Activated CD8-positive, alpha-beta memory T cell treated with anti-CD3 and anti-CD28 coated beads, Interleukin-2, amount 50 U/mL, for 48 hours (primary cell): ENCODE results near the gene BLOC1S1.
"Not testable (repeated sequence)": the region's sequence is repeated elsewhere in the genome, so short reads cannot be mapped to it uniquely, and the experiment has no call there.

Experiments used
- DNase-seq: peaks from one replicate; pipeline ENCODE4 v3.0.0-alpha.2; 2020

The BLOC1S1 gene

DNA sequence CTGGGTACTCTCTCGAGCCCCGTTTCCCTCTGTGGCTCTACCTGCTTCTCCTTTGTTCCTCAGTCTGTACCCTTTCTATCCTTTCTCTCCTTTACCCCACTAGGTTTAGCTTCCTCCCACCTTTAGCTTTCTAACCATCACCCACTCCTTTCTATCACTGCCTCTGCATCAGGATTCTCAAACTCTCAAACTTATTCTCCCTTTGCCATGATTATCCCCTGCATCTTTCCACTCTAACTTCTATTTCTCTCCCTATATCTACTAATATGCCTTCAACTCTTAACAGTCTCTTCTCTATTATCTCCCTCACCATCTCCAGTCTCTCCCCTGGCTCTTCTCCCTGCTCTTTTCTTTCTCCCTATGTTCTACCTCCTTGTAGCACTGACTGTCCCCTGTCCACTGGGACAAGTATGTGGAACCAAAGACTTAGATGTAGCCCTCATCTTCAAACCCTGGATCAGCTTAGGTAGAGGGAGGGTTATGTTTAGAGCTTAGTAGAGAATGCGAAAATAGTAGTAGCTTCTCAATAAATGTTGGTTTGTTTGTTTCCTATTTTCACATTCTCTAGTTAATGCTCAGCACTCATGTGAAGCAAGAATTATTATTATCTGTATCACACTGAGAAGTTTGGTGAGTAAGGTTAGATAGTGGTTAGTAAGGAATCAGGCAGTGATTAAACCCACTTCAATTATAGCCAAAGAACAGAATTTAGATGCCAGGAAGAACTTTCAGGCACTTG is 30.5 kb downstream of the BLOC1S1 start:
- DNase-seq: peak; percentile 8

DNA sequence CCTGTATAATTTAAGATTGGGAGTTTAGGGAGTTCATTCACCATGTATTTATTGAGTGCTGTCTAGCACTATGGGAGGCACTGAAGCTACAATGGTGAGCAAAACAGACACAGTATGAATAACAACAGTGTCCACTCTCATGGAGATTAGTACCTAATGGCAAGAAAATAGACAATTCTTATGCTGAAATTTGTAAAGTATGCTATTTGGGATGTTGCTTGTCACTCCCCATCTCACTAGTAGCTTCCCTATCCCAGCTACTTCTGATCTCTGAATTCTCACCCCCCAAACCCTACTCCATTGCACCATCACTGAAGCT is 31.0 kb downstream of the BLOC1S1 start:
- no peak for DNase-seq

DNA sequence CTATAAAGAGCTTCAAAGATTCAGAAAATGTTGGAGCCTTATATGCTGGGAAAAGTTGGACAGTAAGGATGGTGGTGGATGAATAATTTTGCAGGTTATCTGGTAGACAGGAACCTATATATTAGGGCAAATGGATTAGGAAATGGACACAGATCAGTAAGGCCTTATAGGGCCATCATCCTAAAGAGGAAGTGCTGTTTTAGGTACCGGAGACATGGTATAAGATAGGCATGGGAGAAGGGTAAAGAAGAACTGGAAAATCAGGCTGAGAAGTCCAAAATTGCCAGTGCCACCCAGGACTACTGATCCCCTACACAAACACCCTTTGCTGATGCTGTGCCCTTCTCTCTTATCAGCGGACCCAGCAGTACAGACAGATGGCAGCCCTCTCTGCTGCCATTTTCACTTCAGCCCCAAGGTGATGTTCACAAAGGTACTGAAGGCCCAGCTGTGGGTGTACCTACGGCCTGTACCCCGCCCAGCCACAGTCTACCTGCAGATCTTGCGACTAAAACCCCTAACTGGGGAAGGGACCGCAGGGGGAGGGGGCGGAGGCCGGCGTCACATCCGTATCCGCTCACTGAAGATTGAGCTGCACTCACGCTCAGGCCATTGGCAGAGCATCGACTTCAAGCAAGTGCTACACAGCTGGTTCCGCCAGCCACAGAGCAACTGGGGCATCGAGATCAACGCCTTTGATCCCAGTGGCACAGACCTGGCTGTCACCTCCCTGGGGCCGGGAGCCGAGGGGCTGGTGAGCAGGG is 32.6 kb downstream of the BLOC1S1 start:
- DNase-seq: no peak

DNA sequence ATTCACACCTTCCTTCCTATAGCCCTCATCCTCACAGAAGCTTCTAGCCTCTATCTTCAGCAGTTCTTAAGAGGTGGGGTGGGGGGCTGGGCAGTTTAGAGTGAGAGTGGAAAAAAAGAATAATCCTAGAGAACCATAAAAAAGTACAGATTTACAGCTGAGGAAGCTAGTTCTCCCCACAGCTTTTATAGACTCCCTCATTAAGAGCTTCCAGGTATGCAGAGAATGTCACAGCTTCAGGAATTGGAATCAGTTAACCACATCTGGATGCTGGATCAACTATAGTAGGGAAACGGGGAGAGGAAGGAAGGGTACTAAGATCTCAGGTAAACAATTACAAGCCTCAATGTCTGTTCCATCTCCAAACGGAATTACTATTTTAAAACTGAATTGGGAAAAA is 39.4 kb downstream of the BLOC1S1 start:
- no peak for DNase-seq

- DNase-seq: no peak
These were observed 41.9 kb downstream of the BLOC1S1 start for GRCh38 chr12:55757701-55758100.

- DNase-seq: not testable (repeated sequence)
These were observed 42.7 kb downstream of the BLOC1S1 start for GRCh38 chr12:55758575-55758974.

DNA sequence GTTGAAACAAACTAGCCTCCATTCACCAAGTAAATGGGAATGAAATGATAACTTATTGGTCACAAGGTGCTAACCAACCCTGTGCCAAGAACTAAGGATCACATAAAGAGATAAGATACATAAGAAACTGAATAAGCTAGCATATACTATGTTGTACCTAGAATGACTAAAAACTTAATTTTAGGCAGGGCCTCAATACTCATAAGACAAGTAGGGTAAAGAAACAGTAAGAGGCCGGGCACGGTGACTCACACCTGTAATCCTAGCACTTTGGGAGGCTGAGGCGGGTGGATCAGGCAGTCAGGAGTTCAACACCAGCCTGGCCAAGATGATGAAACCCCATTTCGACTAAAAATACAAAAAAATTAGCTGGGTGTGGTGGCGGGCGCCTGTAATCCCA is 44.8 kb downstream of the BLOC1S1 start:
- DNase-seq: no peak

DNA sequence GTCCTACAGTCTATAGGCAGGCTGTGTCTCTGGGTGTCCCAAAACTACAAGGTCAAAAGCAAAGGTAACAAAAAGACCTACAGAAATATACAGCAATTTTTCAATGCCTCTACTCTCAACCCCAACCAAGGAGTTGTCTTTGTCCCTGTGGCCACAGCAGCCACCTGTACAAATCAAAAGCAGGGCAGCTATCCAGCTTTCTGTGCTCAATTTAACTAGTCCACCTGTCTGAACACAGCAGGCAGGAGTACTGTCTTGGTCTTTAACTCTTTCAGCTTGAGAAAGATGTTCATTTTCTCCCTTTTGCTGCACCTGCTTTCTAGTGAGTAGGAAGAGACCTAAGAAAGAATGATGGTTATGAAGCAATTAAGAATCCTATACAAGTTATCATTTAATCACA is 46.8 kb downstream of the BLOC1S1 start:
- DNase-seq: no peak

GRCh38 chr12:55765736-55766290 is 50.0 kb downstream of the BLOC1S1 start:
- DNase-seq: no peak

DNA sequence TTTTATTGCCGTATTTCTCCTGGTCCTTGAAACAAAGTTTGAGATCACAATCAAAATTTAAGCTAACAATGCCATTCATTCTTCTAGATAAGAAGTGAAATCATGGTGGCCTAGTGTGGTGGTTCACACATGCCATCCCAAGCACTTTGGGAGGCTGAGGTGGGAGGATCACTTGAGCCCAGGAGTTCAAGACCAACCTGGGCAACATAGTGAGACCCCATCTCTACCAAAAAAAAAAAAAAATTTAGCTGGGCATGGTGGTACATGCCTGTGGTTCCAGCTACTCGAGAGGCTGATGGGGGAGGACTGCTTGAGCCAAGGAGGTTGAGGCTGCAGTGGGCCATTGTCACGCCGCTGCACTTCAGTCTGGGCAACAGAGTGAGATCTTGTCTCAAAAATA is 51.3 kb downstream of the BLOC1S1 start:
- DNase-seq: no peak
